Astrocyte of the spinal cord (primary cell): ENCODE results near the gene ATP4A.

ENCODE experiments used
- DNase-seq: peaks from one replicate; pipeline ENCODE4 v3.0.0; 2011; ENCODE audit warnings: low read depth, low spot score
- H3K4me3 ChIP-seq: 2 replicates; pipeline ENCODE4 v1.5.1; 2011; ENCODE audit warnings: low read depth, mild to moderate bottlenecking, low read length, moderate library complexity
- CTCF ChIP-seq: IDR thresholded peaks from 2 replicates; pipeline ENCODE4 v1.5.1; 2012; ENCODE audit warnings: low read depth, mild to moderate bottlenecking, low read length, inconsistent platforms
- in situ Hi-C: cut with HindIII; loops from 2 replicates; pipeline ENCODE4 v1.10.0; 2017; ENCODE audit warnings: low sequenced_read_pairs

Gene ATP4A

GRCh38 chr19:35528218-35529038, 35.0 kb downstream of the ATP4A start, which contains the start of gene SBSN:
TSS of gene SBSN (minus strand) at chr19:35528311. CDS start at chr19:35528281, 30 bp downstream.
- TF ChIP-seq CTCF: no peak
- no peak for DNase-seq
- in situ Hi-C loops: no loop called here
- no peak within 1 kb of the TSS for H3K4me3 ChIP-seq

- no peak overlapping the region for H3K4me3 ChIP-seq
- TF ChIP-seq CTCF: no peak
- in situ Hi-C loops: no loop called here
- no peak for DNase-seq
These were observed 37.6 kb downstream of the ATP4A start for GRCh38 chr19:35525873-35526272.

GRCh38 chr19:35524181-35524837, 39.1 kb downstream of the ATP4A start:
- DNase-seq: no peak
- in situ Hi-C loops: no loop called here
- no peak for TF ChIP-seq CTCF
- H3K4me3 ChIP-seq: no peak overlapping the region

- no peak for DNase-seq
- no peak overlapping the region for H3K4me3 ChIP-seq
- no peak for TF ChIP-seq CTCF
- in situ Hi-C loops: no loop called here
These were observed 40.6 kb downstream of the ATP4A start for GRCh38 chr19:35522745-35523327.

GRCh38 chr19:35521124-35521743, 42.2 kb downstream of the ATP4A start:
- no peak for DNase-seq
- H3K4me3 ChIP-seq: no peak overlapping the region
- in situ Hi-C loops: no loop called here
- no peak for TF ChIP-seq CTCF

GRCh38 chr19:35519291-35519690, 44.2 kb downstream of the ATP4A start:
- no peak for TF ChIP-seq CTCF
- H3K4me3 ChIP-seq: no peak overlapping the region
- no peak for DNase-seq
- in situ Hi-C loops: no loop called here
